Liver (tissue), 9 donors: ENCODE results near the gene TCOF1. TPM values are rescaled to one million over a fixed set of nuclear protein-coding genes. Genes with fewer than 3 reads are reported as not detected.

Experiments used
- DNase-seq: peaks from one replicate; pipeline ENCODE4 v3.0.0-alpha.2; 2017; ENCODE audit warnings: low spot score
- H3K27ac ChIP-seq, 2 donors: one replicate each; pipeline ENCODE4 v1.7.0; 2013; ENCODE audit warnings: inconsistent platforms in 2 of 2, low read length in 2 of 2, control low read depth in 1 of 2, low read depth in 1 of 2, mild to moderate bottlenecking in 1 of 2
- H3K27me3 ChIP-seq, 4 donors: one replicate each; pipeline versions ENCODE4 v1.6.1 to v1.7.0; 2013; ENCODE audit warnings: low read length in 3 of 4, inconsistent platforms in 1 of 4, mild to moderate bottlenecking in 1 of 4, moderate library complexity in 1 of 4; ENCODE audit not compliant: control insufficient read depth in 4 of 4, insufficient read depth in 4 of 4
- H3K36me3 ChIP-seq, 4 donors: one replicate each; pipeline versions ENCODE4 v1.6.1 to v1.7.0; 2013; ENCODE audit warnings: low read length in 3 of 4, mild to moderate bottlenecking in 3 of 4, low read depth in 1 of 4, moderate library complexity in 1 of 4; ENCODE audit not compliant: control insufficient read depth in 4 of 4, insufficient read depth in 3 of 4
- H3K4me1 ChIP-seq, 4 donors: one replicate each; pipeline versions ENCODE4 v1.6.1 to v1.7.0; 2013; ENCODE audit warnings: low read length in 3 of 4, mild to moderate bottlenecking in 3 of 4, moderate library complexity in 1 of 4; ENCODE audit not compliant: control insufficient read depth in 4 of 4, insufficient read depth in 4 of 4
- H3K4me3 ChIP-seq, 3 donors: one replicate each; pipeline versions ENCODE4 v1.6.1 to v1.7.0; 2013; ENCODE audit warnings: low read length in 3 of 3, control low read depth in 1 of 3, low read depth in 1 of 3, mild to moderate bottlenecking in 1 of 3
- H3K9ac ChIP-seq, 2 donors: one replicate each; pipeline ENCODE4 v1.7.0; 2013; ENCODE audit warnings: low read length in 2 of 2, mild to moderate bottlenecking in 2 of 2, moderate library complexity in 2 of 2, control low read depth in 1 of 2, low read depth in 1 of 2
- H3K9me3 ChIP-seq, 4 donors: one replicate each; pipeline versions ENCODE4 v1.6.1 to v1.7.0; 2013; ENCODE audit warnings: low read length in 3 of 4; ENCODE audit not compliant: control insufficient read depth in 4 of 4
- EGR1 ChIP-seq, 2 donors: IDR thresholded peaks; 2 replicates each; pipeline ENCODE4 v1.6.1; 2016 to 2018; ENCODE audit warnings: antibody characterized with exemption in 2 of 2, low read depth in 2 of 2
- FOXA1 ChIP-seq: IDR thresholded peaks from 2 replicates; pipeline ENCODE4 v1.6.1; 2016; ENCODE audit warnings: antibody characterized with exemption
- FOXA2 ChIP-seq: IDR thresholded peaks from 2 replicates; pipeline ENCODE4 v1.6.1; 2016; ENCODE audit warnings: antibody characterized with exemption
- GABPA ChIP-seq, 2 donors: IDR thresholded peaks in 1 of 2; conservative IDR thresholded peaks in 1 of 2; 2 replicates each; pipeline ENCODE4 v1.6.1; 2016; ENCODE audit warnings: antibody characterized with exemption in 2 of 2, mild to moderate bottlenecking in 1 of 2, moderate library complexity in 1 of 2
- HNF4A ChIP-seq, 2 donors: conservative IDR thresholded peaks; 2 replicates each; pipeline ENCODE4 v1.6.1; 2016; ENCODE audit warnings: antibody characterized with exemption in 2 of 2, mild to moderate bottlenecking in 2 of 2
- HNF4G ChIP-seq: IDR thresholded peaks from 2 replicates; pipeline ENCODE4 v1.6.1; 2016; ENCODE audit warnings: antibody characterized with exemption
- JUND ChIP-seq, 2 donors: IDR thresholded peaks; 2 replicates each; pipeline ENCODE4 v1.6.1; 2016; ENCODE audit warnings: antibody characterized with exemption in 2 of 2
- MAX ChIP-seq: IDR thresholded peaks from 2 replicates; pipeline ENCODE4 v1.6.1; 2016; ENCODE audit warnings: antibody characterized with exemption
- NR2F2 ChIP-seq: IDR thresholded peaks from 2 replicates; pipeline ENCODE4 v1.6.1; 2016; ENCODE audit warnings: antibody characterized with exemption
- RAD21 ChIP-seq, 2 donors: IDR thresholded peaks; 2 replicates each; pipeline ENCODE4 v1.6.1; 2016; ENCODE audit warnings: antibody characterized with exemption in 2 of 2, mild to moderate bottlenecking in 2 of 2
- RXRA ChIP-seq, 2 donors: IDR thresholded peaks; 2 replicates each; pipeline ENCODE4 v1.6.1; 2017 to 2018; ENCODE audit warnings: antibody characterized with exemption in 2 of 2, mild to moderate bottlenecking in 1 of 2
- SP1 ChIP-seq: IDR thresholded peaks from 2 replicates; pipeline ENCODE4 v1.6.1; 2018; ENCODE audit warnings: antibody characterized with exemption, mild to moderate bottlenecking
- TAF1 ChIP-seq: conservative IDR thresholded peaks from 2 replicates; pipeline ENCODE4 v1.6.1; 2016; ENCODE audit warnings: antibody characterized with exemption, mild to moderate bottlenecking
- YY1 ChIP-seq: IDR thresholded peaks from 2 replicates; pipeline ENCODE4 v1.6.1; 2016; ENCODE audit warnings: antibody characterized with exemption, mild to moderate bottlenecking
- WGBS: extraction: QIAGEN DNeasy Blood & Tissue Kit; methylation state at CpG from one replicate; pipeline ENCODE4 v1.1.7; 2013; 5-methylcytosine and 5-hydroxymethylcytosine counted together
- polyA plus RNA-seq, 2 donors: library from polyadenylated mRNA; stranded (reverse) in 1 of 2; unstranded in 1 of 2; fragments of 200-250 nt in 1 of 2; fragments of >200 nt in 1 of 2; fragmentation: Nextera tagmentation in 1 of 2; extraction: Ambion mirVana in 1 of 2; gene quantifications; one replicate each; pipeline versions ENCODE4 v1.2.1 to v1.2.3, GENCODE V29; 2013 to 2015
- total RNA-seq, 2 donors: library from RNA; depleted of rRNA; stranded (reverse); fragments of >200 nt; gene quantifications; one replicate each; pipeline ENCODE4 v1.2.3, GENCODE V29; 2014
- TF ChIP-seq, protein P1 (sequence below): IDR thresholded peaks from 2 replicates; pipeline ENCODE4 v1.6.1; 2016; ENCODE audit warnings: antibody characterized with exemption, mild to moderate bottlenecking
- TF ChIP-seq, protein P2 (sequence below): fragments of 150-350 bp; IDR thresholded peaks from 2 replicates; pipeline ENCODE4 v1.5.1; 2017; ENCODE audit warnings: improper control_type of control experiment, low read depth, low read length; ENCODE audit not compliant: missing input control
- TF ChIP-seq, protein P3 (sequence below): IDR thresholded peaks from 2 replicates; pipeline ENCODE4 v1.6.1; 2016; ENCODE audit warnings: antibody characterized with exemption
- TF ChIP-seq, protein P4 (sequence below): IDR thresholded peaks from 2 replicates; pipeline ENCODE4 v1.6.1; 2016; ENCODE audit warnings: antibody characterized with exemption
- donor health status: healthy.
- donor health status: healthy.
- donor health status: healthy.
- donor health status: healthy.
- donor health status: healthy.

Gene TCOF1
- total and polyA plus RNA-seq, 4 donors, result 3.2 to 8.5 (median 6.4) TPM

GRCh38 chr5:150374651-150375050 lies 17.2 kb downstream of the TCOF1 start:
- no peak overlapping the region for H3K9ac ChIP-seq
- WGBS, result 99% methylated on average over 11 of the region's 11 CpGs
- H3K4me1 ChIP-seq, result no peaks in the 10 kb centered on the region
- no peak overlapping the region for H3K27ac ChIP-seq
- H3K27me3 ChIP-seq, result no peaks in the 10 kb centered on the region
- no peaks in the 10 kb centered on the region for H3K9me3 ChIP-seq
- H3K36me3 ChIP-seq, result peaks cover 27 to 88% (median 44%) of the 10 kb centered on the region in 4 donors
- TF ChIP-seq HNF4A (conservative IDR thresholded peaks at IDR 0.05) (no peak), GABPA (IDR thresholded peaks at IDR 0.05 in 1 of 2, conservative IDR thresholded peaks at IDR 0.05 in 1 of 2) (no peak), TAF1 (no peak), YY1 (no peak), RAD21 (IDR thresholded peaks at IDR 0.05) (no peak), RXRA (IDR thresholded peaks at IDR 0.05) (no peak), SP1 (no peak), HNF4G (no peak), FOXA1 (no peak), NR2F2 (no peak), FOXA2 (no peak), EGR1 (IDR thresholded peaks at IDR 0.05; ENCODE audit: low read depth in 2 of 2) (no peak), MAX (no peak), JUND (IDR thresholded peaks at IDR 0.05) (no peak)
- TF ChIP-seq, protein P1, sequence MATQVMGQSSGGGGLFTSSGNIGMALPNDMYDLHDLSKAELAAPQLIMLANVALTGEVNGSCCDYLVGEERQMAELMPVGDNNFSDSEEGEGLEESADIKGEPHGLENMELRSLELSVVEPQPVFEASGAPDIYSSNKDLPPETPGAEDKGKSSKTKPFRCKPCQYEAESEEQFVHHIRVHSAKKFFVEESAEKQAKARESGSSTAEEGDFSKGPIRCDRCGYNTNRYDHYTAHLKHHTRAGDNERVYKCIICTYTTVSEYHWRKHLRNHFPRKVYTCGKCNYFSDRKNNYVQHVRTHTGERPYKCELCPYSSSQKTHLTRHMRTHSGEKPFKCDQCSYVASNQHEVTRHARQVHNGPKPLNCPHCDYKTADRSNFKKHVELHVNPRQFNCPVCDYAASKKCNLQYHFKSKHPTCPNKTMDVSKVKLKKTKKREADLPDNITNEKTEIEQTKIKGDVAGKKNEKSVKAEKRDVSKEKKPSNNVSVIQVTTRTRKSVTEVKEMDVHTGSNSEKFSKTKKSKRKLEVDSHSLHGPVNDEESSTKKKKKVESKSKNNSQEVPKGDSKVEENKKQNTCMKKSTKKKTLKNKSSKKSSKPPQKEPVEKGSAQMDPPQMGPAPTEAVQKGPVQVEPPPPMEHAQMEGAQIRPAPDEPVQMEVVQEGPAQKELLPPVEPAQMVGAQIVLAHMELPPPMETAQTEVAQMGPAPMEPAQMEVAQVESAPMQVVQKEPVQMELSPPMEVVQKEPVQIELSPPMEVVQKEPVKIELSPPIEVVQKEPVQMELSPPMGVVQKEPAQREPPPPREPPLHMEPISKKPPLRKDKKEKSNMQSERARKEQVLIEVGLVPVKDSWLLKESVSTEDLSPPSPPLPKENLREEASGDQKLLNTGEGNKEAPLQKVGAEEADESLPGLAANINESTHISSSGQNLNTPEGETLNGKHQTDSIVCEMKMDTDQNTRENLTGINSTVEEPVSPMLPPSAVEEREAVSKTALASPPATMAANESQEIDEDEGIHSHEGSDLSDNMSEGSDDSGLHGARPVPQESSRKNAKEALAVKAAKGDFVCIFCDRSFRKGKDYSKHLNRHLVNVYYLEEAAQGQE, result no peak
- TF ChIP-seq, protein P2, sequence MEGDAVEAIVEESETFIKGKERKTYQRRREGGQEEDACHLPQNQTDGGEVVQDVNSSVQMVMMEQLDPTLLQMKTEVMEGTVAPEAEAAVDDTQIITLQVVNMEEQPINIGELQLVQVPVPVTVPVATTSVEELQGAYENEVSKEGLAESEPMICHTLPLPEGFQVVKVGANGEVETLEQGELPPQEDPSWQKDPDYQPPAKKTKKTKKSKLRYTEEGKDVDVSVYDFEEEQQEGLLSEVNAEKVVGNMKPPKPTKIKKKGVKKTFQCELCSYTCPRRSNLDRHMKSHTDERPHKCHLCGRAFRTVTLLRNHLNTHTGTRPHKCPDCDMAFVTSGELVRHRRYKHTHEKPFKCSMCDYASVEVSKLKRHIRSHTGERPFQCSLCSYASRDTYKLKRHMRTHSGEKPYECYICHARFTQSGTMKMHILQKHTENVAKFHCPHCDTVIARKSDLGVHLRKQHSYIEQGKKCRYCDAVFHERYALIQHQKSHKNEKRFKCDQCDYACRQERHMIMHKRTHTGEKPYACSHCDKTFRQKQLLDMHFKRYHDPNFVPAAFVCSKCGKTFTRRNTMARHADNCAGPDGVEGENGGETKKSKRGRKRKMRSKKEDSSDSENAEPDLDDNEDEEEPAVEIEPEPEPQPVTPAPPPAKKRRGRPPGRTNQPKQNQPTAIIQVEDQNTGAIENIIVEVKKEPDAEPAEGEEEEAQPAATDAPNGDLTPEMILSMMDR, result no peak
- TF ChIP-seq, protein P3, sequence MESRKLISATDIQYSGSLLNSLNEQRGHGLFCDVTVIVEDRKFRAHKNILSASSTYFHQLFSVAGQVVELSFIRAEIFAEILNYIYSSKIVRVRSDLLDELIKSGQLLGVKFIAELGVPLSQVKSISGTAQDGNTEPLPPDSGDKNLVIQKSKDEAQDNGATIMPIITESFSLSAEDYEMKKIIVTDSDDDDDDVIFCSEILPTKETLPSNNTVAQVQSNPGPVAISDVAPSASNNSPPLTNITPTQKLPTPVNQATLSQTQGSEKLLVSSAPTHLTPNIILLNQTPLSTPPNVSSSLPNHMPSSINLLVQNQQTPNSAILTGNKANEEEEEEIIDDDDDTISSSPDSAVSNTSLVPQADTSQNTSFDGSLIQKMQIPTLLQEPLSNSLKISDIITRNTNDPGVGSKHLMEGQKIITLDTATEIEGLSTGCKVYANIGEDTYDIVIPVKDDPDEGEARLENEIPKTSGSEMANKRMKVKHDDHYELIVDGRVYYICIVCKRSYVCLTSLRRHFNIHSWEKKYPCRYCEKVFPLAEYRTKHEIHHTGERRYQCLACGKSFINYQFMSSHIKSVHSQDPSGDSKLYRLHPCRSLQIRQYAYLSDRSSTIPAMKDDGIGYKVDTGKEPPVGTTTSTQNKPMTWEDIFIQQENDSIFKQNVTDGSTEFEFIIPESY, result no peak
- TF ChIP-seq, protein P4, sequence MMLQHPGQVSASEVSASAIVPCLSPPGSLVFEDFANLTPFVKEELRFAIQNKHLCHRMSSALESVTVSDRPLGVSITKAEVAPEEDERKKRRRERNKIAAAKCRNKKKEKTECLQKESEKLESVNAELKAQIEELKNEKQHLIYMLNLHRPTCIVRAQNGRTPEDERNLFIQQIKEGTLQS, result no peak
- H3K4me3 ChIP-seq, result no peak overlapping the region
- no peak for DNase-seq
